NCI-H1092 (cell line): ENCODE results near the gene CHRM5.
A peak's percentile ranks its signal among the peaks of the same experiment; 100 is the strongest.
"Not testable (repeated sequence)": the region's sequence is repeated elsewhere in the genome, so short reads cannot be mapped to it uniquely, and the experiment has no call there.

Experiments used
- DNase-seq: peaks from one replicate; lab custom pipeline; 2025; lab: John Stamatoyannopoulos, UW

CHRM5 gene

DNA sequence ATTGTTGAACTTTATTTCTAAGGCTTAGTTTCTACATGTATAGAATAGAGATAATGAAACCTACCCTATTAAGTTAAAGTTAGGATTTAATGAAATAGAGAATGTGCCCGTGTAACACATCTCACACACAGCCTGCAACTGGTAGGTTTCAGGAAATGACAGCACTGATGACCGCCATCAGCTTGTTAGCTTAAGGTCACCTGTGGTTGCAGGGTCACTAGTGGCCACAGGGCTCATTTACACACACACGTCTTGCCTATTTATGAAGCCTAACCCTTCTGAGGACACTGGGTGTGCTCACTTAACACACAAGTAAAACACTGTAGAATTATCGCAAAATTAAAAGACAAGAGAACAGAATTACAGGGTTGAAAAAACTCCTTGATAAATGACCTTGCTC is 20.1 kb downstream of the CHRM5 start:
- no peak for DNase-seq

DNA sequence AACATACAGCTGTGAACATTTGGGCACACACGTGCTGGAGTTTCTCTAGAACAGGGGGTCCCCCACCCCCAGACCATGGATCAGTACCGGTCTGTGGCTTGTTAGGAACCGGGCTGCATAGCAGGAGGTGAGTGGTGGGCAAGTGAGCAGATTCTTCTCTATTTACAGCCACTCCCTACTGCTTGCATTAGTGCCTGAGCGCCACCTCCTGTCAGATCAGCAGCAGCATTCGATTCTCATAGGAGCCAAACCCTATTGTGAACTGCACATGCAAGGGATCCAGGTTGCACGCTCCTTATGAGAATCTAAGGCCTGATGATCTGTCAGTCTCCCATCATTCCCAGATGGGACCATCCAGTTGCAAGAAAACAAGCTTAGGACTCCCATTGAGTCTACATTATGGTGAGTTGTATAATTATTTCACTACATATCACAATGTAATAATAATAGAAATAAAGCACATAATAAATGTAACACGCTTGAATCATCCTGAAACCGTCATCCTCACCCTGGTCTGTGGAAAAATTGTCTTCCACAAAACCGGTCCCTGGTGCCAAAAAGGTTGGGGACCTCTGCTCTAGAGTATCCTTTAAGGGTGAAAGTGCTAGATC is 25.8 kb downstream of the CHRM5 start:
- peak; percentile 18 for DNase-seq

DNA sequence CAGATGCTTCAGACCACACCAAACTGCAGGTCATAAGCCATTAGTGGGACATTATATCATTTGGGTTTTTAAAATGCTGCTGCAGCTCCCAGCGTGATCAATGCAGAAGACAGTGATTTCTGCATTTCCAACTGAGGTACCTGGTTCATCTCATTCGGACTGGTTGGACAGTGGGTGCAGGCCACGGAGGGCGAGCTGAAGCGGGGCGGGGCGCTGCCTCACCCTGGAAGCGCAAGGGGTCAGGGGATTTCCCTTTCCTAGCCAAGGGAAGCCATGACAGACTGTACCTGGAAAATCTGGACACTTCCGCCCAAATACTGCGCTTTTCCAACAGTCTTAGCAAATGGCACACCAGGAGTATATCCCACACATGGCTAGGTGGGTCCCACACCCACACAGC is 27.4 kb downstream of the CHRM5 start:
- not testable (repeated sequence) for DNase-seq

DNA sequence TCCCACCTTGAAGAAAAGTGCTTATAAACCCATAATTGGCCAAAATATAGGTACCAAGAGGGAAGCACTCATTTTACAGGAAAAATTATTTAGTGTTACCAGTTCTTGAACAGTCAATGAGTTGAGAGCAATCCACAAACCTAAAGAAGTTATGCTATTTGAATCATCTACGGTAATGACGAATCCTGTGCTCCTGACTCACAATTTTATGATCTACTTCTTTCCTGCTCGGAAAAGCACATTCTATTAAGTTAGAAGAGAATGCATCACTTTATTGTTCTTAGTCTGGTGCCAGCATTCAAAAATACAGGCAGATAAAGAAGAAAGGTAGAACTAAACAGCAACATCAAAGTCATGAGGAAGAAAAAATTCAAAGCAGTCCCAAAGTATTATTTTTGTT is 33.2 kb downstream of the CHRM5 start:
- DNase-seq = no peak

DNA sequence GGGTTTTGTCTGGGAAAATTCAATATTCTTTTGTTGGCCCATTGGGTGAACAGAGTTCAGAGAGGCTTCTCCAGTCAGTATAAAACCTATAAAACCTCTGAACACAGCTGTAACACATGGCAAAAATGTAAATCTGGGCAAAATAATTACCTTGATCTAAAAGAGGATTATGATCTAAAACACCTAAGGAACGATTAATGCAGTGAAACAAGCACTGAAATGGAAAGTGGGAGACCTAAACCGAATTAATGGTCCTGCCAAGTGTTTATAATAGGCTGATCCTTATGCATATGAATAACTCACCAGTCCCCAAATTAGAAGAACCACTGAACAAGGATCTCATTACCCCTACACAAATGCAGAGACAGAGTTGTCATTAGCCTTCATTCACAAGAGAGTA is 38.1 kb downstream of the CHRM5 start:
- no peak for DNase-seq

DNA sequence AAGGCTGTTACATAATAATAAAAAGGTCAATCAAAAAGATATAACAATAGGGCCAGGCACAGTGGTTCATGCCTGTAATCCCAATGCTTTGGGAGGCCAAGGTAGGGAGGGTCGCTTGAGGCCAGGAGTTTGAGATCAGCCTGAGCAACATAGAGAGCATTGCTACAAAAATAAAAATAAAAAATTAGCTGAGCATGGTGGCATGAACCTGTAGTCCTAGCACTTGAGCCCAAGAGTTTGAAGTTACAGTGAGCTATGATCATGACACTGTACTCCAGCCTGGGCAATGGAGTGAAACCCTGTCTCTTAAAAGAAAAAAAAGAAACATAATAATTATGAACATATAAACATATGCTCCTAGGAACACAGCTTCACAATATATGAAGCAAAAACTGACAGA is 41.4 kb downstream of the CHRM5 start:
- no peak for DNase-seq

DNA sequence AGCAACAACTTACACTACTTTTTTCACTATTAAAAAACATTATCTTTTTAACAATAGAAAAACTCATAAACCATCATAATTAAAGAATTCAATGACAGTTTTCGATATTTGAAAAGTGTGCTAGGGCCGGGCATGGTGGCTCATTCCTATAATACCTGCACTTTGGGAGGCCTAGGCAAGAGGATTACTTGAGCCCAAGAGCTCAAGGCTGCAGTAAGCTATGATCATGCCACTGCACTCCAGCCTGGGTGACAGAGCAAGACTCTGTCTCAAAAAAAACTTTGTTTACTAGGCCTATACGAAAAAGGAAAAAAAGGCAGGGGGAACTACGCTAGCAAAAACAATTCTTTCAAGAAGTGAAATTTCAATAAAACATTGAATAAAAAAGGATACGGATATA is 42.6 kb downstream of the CHRM5 start:
- no peak for DNase-seq

DNA sequence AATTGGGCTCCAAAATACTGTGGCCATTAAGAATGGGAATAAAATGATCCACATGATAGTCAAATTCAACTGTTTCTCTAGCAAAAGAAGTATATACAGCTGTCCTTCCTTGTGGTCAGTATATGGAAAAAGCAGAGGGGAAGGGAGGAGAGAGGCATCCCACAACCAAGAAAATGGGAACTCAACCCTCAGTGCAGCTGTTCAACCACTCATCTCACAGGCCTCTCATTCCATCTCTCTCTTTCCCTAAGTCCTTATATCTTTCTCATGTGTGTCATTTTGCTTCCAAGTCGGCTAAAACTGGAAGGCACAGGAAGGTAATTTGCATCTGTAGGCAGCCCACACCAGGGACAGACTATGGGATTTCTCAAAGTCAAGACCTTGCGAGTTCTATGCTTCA is 43.2 kb downstream of the CHRM5 start:
- no peak for DNase-seq

DNA sequence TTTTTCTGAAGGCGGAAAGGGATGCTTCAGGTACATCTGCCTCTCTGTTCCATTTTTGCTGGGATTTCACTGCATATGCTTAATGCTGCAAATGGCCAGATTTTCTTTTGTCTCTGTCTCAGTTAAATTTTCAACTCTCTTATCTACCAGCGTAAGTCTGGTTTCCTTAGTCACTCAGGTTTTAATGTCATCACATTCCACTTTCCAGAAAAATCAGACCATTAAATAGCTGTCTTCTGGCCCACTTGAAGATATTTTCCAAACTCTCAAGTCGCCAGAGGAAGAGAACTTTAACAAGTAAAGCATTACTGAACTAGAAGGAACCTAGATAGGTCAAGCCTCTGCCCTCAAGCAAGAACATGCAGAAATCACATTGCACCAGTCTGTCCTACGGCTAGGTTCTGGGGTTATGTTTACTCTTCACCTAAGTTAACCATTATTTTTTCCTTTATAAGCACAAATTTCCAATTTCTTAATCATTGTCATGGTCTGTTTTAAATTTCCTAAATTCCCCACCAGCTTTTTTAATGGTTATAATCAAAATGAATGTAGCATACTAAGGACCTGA is 44.2 kb downstream of the CHRM5 start:
- no peak for DNase-seq

DNA sequence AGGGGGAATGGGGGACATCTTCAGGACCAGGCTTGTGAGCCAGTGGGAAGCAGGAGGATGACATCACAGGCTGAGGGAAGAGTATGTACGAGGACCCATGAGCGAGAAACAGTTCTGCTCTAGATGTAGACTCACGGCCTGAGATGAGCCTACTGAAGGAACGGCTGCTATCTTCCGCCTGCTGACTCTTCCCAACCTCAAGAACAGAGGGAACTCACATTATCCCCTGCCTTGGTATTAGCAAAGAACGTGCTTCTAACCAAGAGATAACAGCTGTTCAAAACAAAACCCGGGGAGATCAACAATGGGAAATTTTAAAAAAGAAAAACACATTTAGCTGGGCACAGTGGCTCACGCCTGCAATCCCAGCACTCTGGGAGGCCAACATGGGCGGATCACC is 45.4 kb downstream of the CHRM5 start:
- no peak for DNase-seq

DNA sequence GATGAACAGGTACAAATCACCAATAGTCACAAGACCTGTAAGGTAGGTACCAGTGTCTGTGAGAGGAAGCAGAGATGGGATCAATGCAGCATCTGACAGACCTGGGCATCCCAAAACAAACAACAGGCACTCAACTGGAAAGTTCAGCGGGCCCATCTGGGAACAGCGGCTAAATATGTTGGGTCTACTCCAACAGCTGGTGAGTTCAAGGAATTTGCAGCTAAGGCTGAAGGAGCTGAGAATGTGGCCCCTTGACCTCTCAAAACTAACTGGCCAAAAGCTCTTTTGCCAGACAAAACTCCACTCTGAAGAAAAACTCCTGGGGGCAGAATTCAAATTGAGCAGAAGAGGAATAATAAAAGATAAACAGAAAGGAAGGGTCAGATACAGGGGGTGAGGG is 46.3 kb downstream of the CHRM5 start:
- DNase-seq = no peak

DNA sequence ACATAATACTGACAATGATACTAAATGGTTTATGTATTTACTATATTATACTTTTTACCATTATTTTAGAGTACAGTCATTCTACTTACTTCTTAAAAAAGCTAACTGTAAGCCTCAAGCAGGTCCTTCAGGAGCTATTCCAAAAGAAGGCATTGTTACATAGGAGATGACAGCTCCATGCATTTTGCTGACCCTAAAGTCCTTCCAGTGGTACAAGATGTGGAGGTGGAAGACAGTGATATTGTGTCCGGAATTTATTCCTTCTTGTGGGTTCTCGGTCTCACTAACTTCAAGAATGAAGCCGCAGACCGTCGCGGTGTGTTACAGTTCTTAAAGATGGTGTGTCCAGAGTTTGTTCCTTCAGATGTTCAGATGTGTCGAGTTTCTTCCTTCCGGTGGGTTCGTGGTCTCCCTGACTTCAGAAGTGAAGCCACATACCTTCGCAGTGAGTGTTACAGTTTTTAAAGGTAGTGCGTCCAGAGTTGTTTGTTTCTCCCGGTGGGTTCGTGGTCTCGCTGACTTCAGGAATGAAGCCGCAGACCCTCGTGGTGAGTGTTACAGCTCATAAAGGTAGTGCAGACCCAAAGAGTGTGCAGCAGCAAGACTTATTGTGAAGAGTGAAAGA is 49.8 kb downstream of the CHRM5 start:
- no peak for DNase-seq

DNA sequence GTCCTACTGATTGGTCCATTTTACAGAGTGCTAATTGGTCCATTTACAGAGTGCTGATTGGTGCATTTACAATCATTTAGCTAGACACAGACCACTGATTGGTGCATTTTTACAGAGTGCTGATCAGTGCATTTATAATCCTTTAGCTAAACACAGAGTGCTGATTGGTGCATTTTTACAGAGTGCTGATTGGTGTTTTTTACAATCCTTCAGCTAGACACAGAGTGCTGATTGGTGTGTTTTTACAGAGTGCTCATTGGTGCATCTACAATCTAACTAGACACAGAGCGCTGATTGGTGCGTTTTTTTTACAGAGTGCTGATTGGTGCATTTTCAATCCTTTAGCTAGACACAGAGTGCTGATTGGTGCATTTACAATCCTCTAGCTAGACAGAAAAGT is 50.4 kb downstream of the CHRM5 start:
- DNase-seq = not testable (repeated sequence)

DNA sequence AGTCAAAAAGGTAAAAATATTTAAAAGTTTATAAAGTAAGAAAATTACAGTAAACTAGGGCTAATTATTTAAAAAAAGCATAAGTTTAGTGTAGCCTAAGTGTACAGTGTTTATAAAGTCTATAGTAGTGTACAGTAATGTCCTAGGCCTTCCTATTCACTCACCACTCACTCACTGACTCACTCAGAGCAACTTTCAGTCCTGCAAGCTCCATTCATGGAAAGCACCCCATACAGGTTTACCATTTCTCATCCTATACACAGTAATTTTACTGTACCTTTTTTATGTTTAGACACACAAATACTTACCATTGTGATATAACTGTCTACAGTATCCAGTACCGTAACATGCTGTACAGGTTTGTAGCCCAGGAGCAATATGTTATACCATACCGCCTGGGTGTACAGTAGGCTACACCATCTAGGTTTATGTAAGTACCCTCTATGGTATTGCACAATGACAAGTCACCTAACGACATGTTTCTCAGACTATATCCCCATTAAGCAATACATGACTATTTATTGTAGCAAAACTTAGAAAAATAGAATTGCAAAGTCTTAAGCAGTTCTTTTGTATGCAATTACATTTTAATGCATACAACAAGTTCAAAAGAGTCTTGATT is 51.2 kb downstream of the CHRM5 start:
- DNase-seq = no peak

DNA sequence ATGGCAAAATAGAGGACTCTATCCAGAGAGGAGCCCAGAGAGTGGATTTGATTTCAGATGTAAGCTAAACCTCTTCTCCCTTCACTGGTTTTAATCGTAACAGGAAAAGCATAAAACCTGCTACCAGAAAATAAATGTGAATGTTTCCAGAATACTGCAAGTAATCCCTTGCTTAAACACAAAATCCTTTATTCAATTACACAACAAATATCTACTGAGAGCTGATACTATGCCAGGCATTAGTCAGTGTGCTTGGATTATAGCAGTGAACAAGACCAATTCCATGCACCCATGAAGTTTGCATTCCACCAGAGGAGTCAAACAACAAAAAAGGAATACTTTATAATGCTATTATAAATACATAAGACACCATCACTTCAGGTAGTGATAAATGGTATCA is 55.6 kb downstream of the CHRM5 start:
- no peak for DNase-seq

DNA sequence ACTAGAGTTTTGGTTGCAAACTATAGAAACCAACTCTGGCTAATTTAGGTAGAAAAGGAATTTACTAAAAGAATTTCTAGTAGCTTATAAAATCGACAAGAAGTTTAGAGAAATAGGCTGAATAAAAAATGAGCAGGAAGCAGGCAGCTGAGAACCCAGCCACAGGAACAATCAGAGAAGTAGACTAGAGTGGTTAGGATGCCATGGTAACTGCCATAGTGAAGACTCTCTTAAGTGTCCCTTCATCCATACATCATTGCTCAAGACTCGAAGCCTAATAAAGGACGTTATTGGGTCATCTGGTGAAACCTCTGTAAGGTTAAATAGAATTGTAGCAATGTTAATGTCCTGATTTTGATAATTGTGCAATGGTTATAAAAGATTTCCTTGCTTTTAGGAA is 57.0 kb downstream of the CHRM5 start:
- no peak for DNase-seq

DNA sequence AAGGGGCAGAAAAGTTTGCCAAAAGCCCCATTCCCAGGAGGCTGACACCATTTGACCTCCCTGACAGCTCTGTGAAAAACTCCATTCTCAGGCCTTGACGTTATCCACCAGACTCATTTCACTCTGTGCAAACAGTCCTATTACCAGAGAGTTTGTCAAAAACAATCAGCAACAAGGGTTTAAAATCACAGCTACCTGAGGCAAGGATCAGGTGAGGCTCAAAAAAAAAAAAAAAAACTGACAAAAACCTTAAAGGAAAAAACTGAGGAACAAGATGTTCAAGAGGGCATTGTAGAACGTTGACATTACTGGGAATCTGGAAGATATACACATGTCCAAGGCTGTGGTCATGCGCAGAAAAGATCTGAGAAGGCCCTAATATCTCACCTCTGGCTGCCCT is 59.3 kb downstream of the CHRM5 start:
- DNase-seq = no peak

DNA sequence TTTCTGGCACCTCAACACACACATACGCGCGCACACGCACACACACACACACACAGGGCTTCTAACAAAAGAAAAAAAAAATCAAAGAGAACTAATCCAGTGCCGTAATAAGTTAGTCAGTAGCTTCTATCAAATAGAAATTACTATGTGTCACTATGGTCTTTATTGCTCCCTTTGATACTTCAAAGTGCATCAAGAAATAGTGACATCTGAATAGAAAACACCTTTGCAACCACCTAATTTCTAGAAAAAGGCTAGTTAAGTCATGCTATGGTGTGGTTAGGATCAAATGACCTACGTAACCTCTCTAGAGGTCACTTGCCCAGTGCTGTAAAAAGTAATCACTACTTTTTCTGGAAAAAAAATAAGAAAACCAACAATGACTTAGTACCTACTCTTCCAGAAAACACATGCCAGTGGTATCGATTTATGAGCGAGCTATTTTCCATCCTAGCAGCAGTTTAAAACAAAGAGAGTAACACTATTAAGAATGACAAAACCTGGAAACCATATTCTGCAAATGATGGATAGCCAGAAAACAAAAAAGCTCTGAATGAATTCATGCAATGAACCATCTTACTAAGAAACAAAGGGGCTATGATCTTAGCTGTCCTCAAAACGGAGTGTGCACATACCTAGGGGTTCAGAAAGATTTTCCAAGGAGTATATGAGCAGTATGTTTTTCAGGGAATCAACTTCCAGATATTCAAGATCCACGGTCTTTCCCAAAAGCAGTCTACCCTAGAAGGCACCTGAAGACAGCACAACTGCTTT is 63.9 kb downstream of the CHRM5 start:
- no peak for DNase-seq

DNA sequence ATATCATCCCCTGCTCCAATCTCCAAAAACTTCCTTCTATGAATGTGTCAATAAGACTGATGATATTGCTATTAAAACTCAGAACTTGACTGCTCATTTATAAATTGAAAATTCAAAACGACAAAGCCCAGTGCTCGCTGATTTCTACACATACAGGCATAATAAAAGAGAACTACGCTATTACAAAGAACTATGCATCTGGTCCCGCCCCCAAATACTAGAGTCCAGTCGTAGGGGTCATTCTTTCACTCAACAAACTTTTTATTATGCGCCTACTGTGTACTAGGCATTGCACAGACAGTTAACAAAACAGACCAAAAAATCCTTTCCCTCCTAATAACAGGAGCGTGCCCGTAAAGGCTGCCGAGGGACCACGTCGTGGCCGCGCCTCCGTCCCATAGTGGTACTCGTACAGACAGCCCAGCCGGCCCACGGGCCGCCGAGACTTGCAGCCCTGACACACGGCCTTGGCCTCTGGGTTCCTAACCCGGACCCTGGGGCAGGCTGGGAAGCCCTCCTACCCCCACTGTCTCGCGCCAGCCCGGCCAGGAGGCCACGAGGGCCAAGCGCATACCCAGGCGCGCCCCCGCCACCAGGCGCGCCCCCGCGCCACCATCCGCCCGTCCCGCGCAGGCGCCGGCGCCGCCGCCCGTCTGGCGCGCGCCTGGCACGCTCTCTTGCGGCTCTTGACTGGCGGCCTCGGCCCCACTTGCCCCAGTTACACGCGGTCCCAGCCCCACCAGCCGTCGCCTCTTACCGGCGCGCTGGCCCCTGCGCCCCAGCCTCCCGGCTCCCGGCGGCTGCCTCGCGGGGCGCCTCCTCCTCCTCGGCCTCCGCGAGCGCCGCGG is 70.0 kb downstream of the CHRM5 start:
- peak; percentile 51 for DNase-seq

DNA sequence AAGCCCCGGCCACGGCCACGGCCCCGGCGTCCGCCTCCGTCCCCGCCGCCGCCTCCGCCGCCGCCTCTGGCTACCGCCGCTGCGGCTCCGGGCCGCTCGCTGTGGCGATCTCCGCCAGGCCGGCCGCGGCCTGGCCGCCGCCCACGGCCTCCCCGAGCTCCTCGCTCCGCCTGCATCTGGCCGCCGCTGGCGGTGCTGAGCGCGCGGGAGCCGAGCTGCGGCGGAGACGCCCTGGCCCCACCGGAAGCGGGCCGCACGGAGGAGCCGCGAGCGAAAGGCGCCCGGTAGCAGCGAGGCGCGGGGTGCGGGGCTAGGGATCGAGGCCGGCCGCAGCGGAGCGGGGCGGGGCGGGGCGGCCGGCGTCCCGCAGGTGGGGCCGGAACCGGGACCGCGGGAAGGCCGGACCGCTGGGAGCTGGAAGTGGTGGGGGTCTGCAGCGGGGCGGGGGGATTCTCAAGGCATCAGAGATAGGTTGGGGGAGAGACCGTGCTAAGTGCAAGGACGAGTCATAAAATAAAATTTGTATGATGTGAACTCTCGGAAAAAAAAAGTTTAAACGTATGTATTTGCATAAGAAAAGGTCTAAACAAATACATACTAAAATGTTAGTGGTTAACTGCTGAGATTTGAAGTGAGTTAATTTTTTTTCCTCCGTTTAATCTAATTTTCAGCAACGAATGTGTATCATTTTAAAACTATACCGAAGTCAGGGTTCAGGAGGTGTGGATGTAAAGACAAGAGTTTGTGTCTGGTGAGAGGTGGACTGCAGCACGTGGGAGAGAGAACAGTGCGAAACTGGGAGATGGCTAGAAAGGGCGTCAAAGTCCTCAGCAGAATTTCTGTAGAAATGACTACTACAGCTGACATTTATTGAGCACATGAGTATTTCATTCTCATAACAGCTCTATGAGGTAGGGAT is 70.8 kb downstream of the CHRM5 start, which contains the start of gene AVEN:
Gene AVEN, minus strand, starts transcription at position 334 of the 919 bp plus-strand sequence. Its CDS starts 158 bp downstream, at position 176.
- DNase-seq = peak; percentile 3

DNA sequence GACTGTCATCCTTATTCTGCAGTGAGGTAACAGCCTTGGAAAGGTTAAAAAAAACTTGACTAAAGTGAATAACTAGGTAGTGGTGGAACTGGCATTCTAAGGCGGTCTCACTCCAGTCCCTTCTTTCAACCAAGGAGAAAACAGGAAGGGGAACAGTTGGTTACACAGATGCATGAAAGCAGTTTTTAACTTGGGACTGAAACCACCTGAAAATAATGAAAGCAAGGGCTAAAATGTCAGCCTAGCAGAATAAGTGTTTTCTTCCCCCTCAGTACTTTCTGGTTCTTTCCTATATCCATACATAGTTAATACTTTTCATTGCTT is 71.5 kb downstream of the CHRM5 start:
- DNase-seq = no peak
